ENCODE data around the gene OR2T11. TPM values are rescaled to one million over a fixed set of nuclear protein-coding genes. Genes with fewer than 3 reads are reported as not detected.
"Not testable (repeated sequence)": the region's sequence is repeated elsewhere in the genome, so short reads cannot be mapped to it uniquely, and the experiment has no call there.

Gene OR2T11
- polyA plus RNA-seq, 4 donors: not detected

GRCh38 chr1:248642971-248643651 is 8.2 kb upstream of the OR2T11 start:
- H3K36me3 ChIP-seq (ENCODE audit: control insufficient read depth in 3 of 3, insufficient read depth in 2 of 3, low read depth in 1 of 3, low read length in 3 of 3); FAIRE-seq; H3K4me3 ChIP-seq (ENCODE audit: low read depth in 1 of 3, low read length in 3 of 3); H3K9me3 ChIP-seq (ENCODE audit: control insufficient read depth in 2 of 2, insufficient read depth in 1 of 2, low read depth in 1 of 2, low read length in 1 of 2); H3K27ac ChIP-seq (ENCODE audit: low read depth in 1 of 3, low read length in 2 of 3); H3K4me1 ChIP-seq (ENCODE audit: control insufficient read depth in 3 of 3, insufficient read depth in 2 of 3, low read depth in 1 of 3, low read length in 2 of 3); H3K27me3 ChIP-seq (ENCODE audit: control insufficient read depth in 3 of 3, insufficient read depth in 3 of 3, low read length in 3 of 3); DNase-seq: not testable (repeated sequence)
- no CpG with 5 or more reads among the region's 4 CpGs for WGBS, 3 donors

- WGBS, 3 donors: 98 to 100% methylated on average over 4 of the region's 5 CpGs; no CpG with 5 or more reads in 1 of the 3 donors
- FAIRE-seq; H3K9me3 ChIP-seq (ENCODE audit: control insufficient read depth in 2 of 2, insufficient read depth in 1 of 2, low read depth in 1 of 2, low read length in 1 of 2): not testable (repeated sequence)
Observed at GRCh38 chr1:248641583-248641982, 6.7 kb upstream of the OR2T11 start.

DNA sequence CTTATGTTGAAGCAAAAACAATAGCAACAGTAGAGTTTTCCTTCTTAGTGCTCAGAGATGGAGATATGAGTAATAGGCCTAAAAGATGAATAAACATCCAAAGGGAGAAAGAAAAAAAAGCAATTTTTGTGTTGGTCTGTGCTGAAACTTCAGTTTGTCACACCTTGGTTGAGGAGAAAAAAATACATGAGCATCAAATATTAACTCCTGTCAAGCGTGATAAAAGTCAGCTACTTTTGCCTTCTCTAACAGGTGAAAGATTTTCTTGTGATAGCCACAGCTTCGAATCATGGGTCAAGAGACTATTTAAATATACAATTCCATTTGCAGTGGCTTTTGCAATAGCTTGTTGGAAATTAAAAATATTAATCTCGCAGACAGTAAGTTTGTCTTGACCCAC is 6.0 kb upstream of the OR2T11 start:
- H3K27ac ChIP-seq (ENCODE audit: low read depth in 1 of 3, low read length in 2 of 3); H3K9me3 ChIP-seq (ENCODE audit: control insufficient read depth in 2 of 2, insufficient read depth in 1 of 2, low read depth in 1 of 2, low read length in 1 of 2); H3K36me3 ChIP-seq (ENCODE audit: control insufficient read depth in 3 of 3, insufficient read depth in 2 of 3, low read depth in 1 of 3, low read length in 3 of 3); H3K4me1 ChIP-seq (ENCODE audit: control insufficient read depth in 3 of 3, insufficient read depth in 2 of 3, low read depth in 1 of 3, low read length in 2 of 3); DNase-seq; FAIRE-seq; H3K4me3 ChIP-seq (ENCODE audit: low read depth in 1 of 3, low read length in 3 of 3); H3K27me3 ChIP-seq (ENCODE audit: control insufficient read depth in 3 of 3, insufficient read depth in 3 of 3, low read length in 3 of 3): not testable (repeated sequence)
- no CpG with 5 or more reads among the region's 3 CpGs for WGBS, 3 donors

More at GRCh38 chr1:248641583-248641982, 6.7 kb upstream of the OR2T11 start:
- H3K4me1 ChIP-seq (ENCODE audit: control insufficient read depth in 3 of 3, insufficient read depth in 2 of 3, low read depth in 1 of 3, low read length in 2 of 3); H3K4me3 ChIP-seq (ENCODE audit: low read depth in 1 of 3, low read length in 3 of 3); H3K36me3 ChIP-seq (ENCODE audit: control insufficient read depth in 3 of 3, insufficient read depth in 2 of 3, low read depth in 1 of 3, low read length in 3 of 3); H3K27me3 ChIP-seq (ENCODE audit: control insufficient read depth in 3 of 3, insufficient read depth in 3 of 3, low read length in 3 of 3); H3K27ac ChIP-seq (ENCODE audit: low read depth in 1 of 3, low read length in 2 of 3); DNase-seq: not testable (repeated sequence)

GRCh38 chr1:248639652-248640051 is 4.8 kb upstream of the OR2T11 start:
- H3K4me1 ChIP-seq (ENCODE audit: control insufficient read depth in 3 of 3, insufficient read depth in 2 of 3, low read depth in 1 of 3, low read length in 2 of 3); H3K27ac ChIP-seq (ENCODE audit: low read depth in 1 of 3, low read length in 2 of 3); DNase-seq; H3K9me3 ChIP-seq (ENCODE audit: control insufficient read depth in 2 of 2, insufficient read depth in 1 of 2, low read depth in 1 of 2, low read length in 1 of 2); H3K4me3 ChIP-seq (ENCODE audit: low read depth in 1 of 3, low read length in 3 of 3); FAIRE-seq; H3K27me3 ChIP-seq (ENCODE audit: control insufficient read depth in 3 of 3, insufficient read depth in 3 of 3, low read length in 3 of 3); H3K36me3 ChIP-seq (ENCODE audit: control insufficient read depth in 3 of 3, insufficient read depth in 2 of 3, low read depth in 1 of 3, low read length in 3 of 3): not testable (repeated sequence)
- no CpG with 5 or more reads among the region's 5 CpGs for WGBS, 3 donors

GRCh38 chr1:248636612-248637011 is 1.7 kb upstream of the OR2T11 start:
- not testable (repeated sequence) for H3K4me3 ChIP-seq (ENCODE audit: low read depth in 1 of 3, low read length in 3 of 3); H3K27me3 ChIP-seq (ENCODE audit: control insufficient read depth in 3 of 3, insufficient read depth in 3 of 3, low read length in 3 of 3); H3K36me3 ChIP-seq (ENCODE audit: control insufficient read depth in 3 of 3, insufficient read depth in 2 of 3, low read depth in 1 of 3, low read length in 3 of 3); FAIRE-seq; DNase-seq; H3K4me1 ChIP-seq (ENCODE audit: control insufficient read depth in 3 of 3, insufficient read depth in 2 of 3, low read depth in 1 of 3, low read length in 2 of 3); H3K27ac ChIP-seq (ENCODE audit: low read depth in 1 of 3, low read length in 2 of 3); H3K9me3 ChIP-seq (ENCODE audit: control insufficient read depth in 2 of 2, insufficient read depth in 1 of 2, low read depth in 1 of 2, low read length in 1 of 2)
- 60 to 62% (median 61%) methylated on average over 2 of the region's 5 CpGs for WGBS, 3 donors

DNA sequence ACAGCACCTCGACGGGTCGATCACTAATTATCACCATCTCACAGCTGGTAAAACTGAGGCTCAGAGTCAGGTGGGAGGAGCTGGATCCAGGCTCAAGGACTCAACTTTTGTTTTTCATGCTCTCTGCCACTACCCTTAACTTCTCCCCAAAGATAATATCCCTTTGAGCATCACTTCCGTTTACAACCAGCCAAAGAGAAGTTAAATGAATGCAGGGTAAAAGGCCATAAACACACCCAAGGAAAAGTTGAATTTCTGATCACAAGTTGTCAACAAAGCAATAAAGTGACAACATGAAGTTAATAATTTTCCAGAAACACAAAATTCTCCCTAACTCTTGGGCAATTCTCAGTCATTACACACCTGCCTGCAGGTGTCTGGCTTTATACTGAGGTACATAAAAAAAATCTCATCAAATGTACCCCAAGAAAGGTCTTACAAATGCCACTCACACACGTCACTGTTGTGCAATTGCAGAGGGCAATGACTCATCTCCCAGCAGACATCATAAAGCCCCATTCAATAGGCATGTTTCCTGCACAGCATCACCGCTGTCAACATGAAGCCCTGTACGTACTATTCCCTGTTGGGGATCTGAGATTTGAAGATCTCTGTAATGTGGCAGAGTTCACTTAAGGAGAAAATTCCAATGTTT is 3.4 kb downstream of the OR2T11 start:
- 9 to 55% (median 28%) methylated on average over 7 of the region's 7 CpGs for WGBS, 3 donors
- Histone ChIP-seq H3K36me3 (ENCODE audit: control insufficient read depth in 3 of 3, insufficient read depth in 2 of 3, low read depth in 1 of 3, low read length in 3 of 3) (no peaks in the 10 kb centered on the region), H3K4me3 (ENCODE audit: low read depth in 1 of 3, low read length in 3 of 3) (no peak overlapping the region), H3K27me3 (ENCODE audit: control insufficient read depth in 3 of 3, insufficient read depth in 3 of 3, low read length in 3 of 3) (no peaks in the 10 kb centered on the region), H3K4me1 (ENCODE audit: control insufficient read depth in 3 of 3, insufficient read depth in 2 of 3, low read depth in 1 of 3, low read length in 2 of 3) (no peaks in the 10 kb centered on the region), H3K9me3 (ENCODE audit: control insufficient read depth in 2 of 2, insufficient read depth in 1 of 2, low read depth in 1 of 2, low read length in 1 of 2) (no peaks in the 10 kb centered on the region), H3K27ac (ENCODE audit: low read depth in 1 of 3, low read length in 2 of 3) (peak overlapping the region in 2 of 3 donors; percentile 34 to 38)
- peak; percentile 72 to 86 for DNase-seq
- FAIRE-seq: no peak

DNA sequence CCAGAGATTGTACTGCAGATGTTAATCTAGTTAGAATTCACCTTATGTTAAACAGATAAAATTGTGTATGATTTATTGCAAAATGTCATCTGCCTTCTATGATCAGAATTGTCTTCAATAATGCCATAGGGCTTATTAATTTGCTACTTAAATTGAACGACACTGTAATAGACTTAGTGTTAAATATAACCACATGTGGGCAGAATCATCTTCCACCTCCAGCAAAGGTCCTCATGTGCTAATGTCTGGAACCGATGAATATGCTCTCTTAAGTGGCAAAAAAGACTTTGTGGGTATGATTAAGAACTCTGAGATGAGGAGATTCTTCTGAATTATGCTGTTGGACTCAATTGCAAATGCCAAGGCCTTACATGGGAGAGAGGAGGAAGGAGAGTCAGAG is 4.3 kb downstream of the OR2T11 start:
- 81 to 84% (median 82%) methylated on average over 2 of the region's 2 CpGs for WGBS, 3 donors
- H3K36me3 ChIP-seq (ENCODE audit: control insufficient read depth in 3 of 3, insufficient read depth in 2 of 3, low read depth in 1 of 3, low read length in 3 of 3): no peaks in the 10 kb centered on the region
- DNase-seq (no peak), FAIRE-seq (no peak)
- H3K4me1 ChIP-seq (ENCODE audit: control insufficient read depth in 3 of 3, insufficient read depth in 2 of 3, low read depth in 1 of 3, low read length in 2 of 3): no peaks in the 10 kb centered on the region
- no peak overlapping the region for H3K27ac ChIP-seq (ENCODE audit: low read depth in 1 of 3, low read length in 2 of 3)
- no peak overlapping the region for H3K4me3 ChIP-seq (ENCODE audit: low read depth in 1 of 3, low read length in 3 of 3)
- no peaks in the 10 kb centered on the region for H3K27me3 ChIP-seq (ENCODE audit: control insufficient read depth in 3 of 3, insufficient read depth in 3 of 3, low read length in 3 of 3)
- H3K9me3 ChIP-seq (ENCODE audit: control insufficient read depth in 2 of 2, insufficient read depth in 1 of 2, low read depth in 1 of 2, low read length in 1 of 2): no peaks in the 10 kb centered on the region

- FAIRE-seq (no peak), DNase-seq (no peak)
- Histone ChIP-seq H3K4me1 (ENCODE audit: control insufficient read depth in 3 of 3, insufficient read depth in 2 of 3, low read depth in 1 of 3, low read length in 2 of 3) (no peaks in the 10 kb centered on the region), H3K9me3 (ENCODE audit: control insufficient read depth in 2 of 2, insufficient read depth in 1 of 2, low read depth in 1 of 2, low read length in 1 of 2) (no peaks in the 10 kb centered on the region), H3K36me3 (ENCODE audit: control insufficient read depth in 3 of 3, insufficient read depth in 2 of 3, low read depth in 1 of 3, low read length in 3 of 3) (no peaks in the 10 kb centered on the region), H3K27me3 (ENCODE audit: control insufficient read depth in 3 of 3, insufficient read depth in 3 of 3, low read length in 3 of 3) (no peaks in the 10 kb centered on the region), H3K4me3 (ENCODE audit: low read depth in 1 of 3, low read length in 3 of 3) (no peak overlapping the region), H3K27ac (ENCODE audit: low read depth in 1 of 3, low read length in 2 of 3) (no peak overlapping the region)
- WGBS, 3 donors: 78 to 82% (median 79%) methylated on average over 9 of the region's 9 CpGs
Observed at GRCh38 chr1:248627971-248628844, 6.7 kb downstream of the OR2T11 start.

Data from small intestine (tissue), 7 donors.